Myocyte (in vitro differentiated cells): ENCODE results near the gene MAP7D2. TPM values are rescaled to one million over a fixed set of nuclear protein-coding genes. Genes with fewer than 3 reads are reported as not detected.

Experiments used
- DNase-seq: peaks from one replicate; pipeline ENCODE4 v3.0.0-alpha.2; 2012; ENCODE audit warnings: low read depth
- microRNA counts: library from miRNA; unstranded; fragments of <30 nt; microRNA quantifications from one replicate; lab custom pipeline; 2016
- microRNA-seq: library from miRNA; unstranded; fragments of <30 nt; microRNA quantifications from one replicate; pipeline ENCODE4, GENCODE V29; 2016
- total RNA-seq: library from RNA; depleted of rRNA; stranded (reverse); fragments of >200 nt; gene quantifications from 2 replicates; pipeline ENCODE4 v1.2.3, GENCODE V29; 2014

Gene MAP7D2
- total RNA-seq, 1 donor from 2014 or later: 0.05 TPM

DNA sequence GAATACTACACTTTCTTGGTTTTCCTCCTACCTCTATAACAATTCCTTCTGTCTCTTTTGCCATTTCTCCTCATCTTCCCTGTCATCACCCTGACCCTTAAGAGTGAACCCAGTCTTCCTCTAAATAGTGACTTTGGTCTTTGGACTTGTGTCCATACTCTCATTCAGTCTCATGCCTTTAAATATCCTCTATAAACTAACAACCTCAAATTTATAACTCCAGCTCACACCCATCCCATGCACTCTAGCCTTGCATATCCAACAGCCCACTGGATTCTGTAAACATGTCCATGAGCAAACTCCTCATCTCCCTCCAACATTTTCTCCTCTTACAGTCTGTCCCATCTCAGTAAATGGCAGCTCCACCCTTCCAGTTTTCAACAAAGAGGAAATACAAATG lies 140.9 kb downstream of the MAP7D2 start:
- DNase-seq: no peak

GRCh38 chrX:19972984-19973383 lies 143.7 kb downstream of the MAP7D2 start:
- no peak for DNase-seq

DNA sequence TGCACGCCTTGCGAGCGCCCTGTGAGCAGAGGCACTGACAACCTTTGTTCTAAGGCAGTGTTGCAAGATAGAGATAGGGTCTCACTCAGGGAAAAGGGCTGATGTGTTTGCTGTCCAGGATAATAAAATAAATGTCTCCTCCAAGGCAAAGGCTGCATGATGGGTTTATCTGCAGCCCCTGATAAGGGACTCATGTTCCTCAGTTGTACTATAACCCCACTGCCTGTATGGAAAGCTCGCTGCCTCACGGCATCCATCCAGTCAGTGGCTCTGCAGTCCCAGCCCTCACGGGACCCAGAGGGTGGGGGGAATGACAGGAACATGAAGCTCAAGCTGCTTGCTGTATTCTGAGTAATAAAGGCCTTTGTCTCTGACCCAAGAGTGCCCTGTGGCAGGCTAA lies 148.4 kb downstream of the MAP7D2 start:
- DNase-seq: no peak

DNA sequence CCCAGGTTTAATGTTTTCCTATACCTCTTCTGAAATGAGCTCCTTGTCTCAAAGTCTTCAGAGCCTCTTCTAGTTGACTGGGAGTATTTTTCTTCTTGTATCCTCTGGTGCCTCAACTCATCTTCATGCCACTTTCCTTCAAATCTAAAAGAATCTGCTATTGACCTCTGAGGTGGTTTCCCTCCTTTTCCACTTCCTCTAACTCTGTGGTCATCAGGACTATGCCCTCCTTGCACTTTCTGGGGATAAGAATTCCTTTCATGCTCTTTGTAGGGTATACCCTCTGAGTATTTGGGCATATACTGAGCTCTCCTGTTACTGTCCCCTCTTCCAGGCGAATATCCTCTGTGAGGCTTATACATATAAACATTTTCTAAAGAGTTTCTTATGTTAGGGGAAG lies 150.7 kb downstream of the MAP7D2 start:
- no peak for DNase-seq

GRCh38 chrX:19964017-19964710 lies 152.5 kb downstream of the MAP7D2 start:
- no peak for DNase-seq

DNA sequence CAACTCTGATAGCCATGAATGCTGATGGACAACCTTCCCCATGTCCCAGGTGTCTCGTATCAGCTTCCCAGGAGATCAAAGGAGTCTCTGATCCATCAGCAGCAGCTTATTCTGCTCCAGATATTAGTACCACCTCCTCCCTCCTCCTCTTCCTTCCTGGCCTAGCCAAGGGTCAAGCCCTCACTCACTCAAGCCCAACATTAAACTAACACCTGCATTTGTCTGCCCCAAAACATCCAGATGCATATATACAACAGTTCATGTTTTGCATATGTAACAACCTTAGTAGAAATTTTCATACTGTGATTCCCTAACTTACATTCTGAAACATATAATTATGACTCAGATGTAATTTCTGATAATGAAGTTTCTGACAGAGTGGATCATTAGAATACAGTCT lies 155.8 kb downstream of the MAP7D2 start:
- DNase-seq: no peak

DNA sequence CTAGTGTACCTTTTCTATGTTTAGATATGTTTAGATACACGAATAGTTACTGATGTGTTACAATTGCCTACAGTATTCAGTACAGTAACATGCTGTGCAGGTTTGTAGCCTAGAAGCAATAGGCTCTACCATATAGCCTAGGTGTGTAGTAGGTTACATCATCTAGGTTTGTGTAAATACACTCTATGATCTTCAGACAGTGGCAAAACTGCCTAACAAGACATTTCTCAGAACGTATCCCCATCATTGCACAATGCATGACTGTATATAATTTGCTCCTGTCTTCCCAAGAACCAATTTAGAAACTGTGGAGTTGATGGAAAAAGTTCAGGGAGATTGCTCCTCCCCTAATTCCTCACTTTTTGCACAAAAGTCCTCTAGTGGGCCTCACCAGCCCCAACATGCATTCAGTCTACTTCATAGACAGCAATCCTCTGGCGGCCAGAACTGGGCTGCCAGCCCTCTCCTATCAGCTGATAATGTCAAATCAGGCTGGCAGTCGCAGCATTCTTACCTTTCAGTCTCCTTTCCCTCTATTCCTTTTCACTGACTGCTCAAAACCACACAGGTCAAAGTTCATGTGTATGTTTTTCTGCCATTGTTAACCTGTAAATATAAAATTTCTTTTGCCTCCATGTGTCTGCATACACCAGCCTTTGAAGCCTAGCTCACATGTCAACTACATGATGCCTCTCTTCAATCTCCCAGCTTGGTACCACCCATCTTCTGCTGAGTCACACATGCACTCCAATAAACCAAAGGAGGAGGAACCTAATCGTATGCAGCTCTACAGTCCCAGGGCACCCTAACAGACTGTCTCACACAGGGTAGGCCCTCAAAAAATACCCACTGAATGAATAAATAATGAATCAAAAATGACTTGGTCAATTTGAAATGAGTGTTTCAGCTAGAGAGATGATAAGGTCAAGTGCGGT lies 157.9 kb downstream of the MAP7D2 start:
- no peak for DNase-seq

- DNase-seq: peak; percentile 1
These were observed 159.8 kb downstream of the MAP7D2 start for GRCh38 chrX:19956923-19957322.

MicroRNA genes within 50 kb of the gene (microRNA counts, 767-probe panel; counts per million panel counts)
- not detected for microRNA hsa-miR-23c (lab: Ali Mortazavi, UCI)

Small RNA genes within 50 kb of the gene (microRNA-seq; reads per million reads assigned to microRNA genes)
- 113 reads per million, percentile 57 among the genes with 10 or more reads in this experiment for gene MIR23C

Other genes starting within 250 kb of the MAP7D2 start
- gene SH3KBP1, start 229.3 kb downstream of the MAP7D2 start, total RNA-seq: 25.6 and 31.8 TPM in 2 replicates
- gene BCLAF3, start 125.8 kb downstream of the MAP7D2 start, total RNA-seq: 2.6 and 4.2 TPM in 2 replicates
- 43.8 and 45.1 TPM in 2 replicates for gene EIF1AX, start 24.9 kb upstream of the MAP7D2 start, total RNA-seq
- gene RPS6KA3, start 150.0 kb upstream of the MAP7D2 start, total RNA-seq: 33.0 and 39.9 TPM in 2 replicates